GM04503 (cell line): ENCODE measurements around the gene GREB1L.
"Not testable (repeated sequence)": the region's sequence is repeated elsewhere in the genome, so short reads cannot be mapped to it uniquely, and the experiment has no call there.

Experiments used
- DNase-seq: peaks from one replicate; pipeline ENCODE4 v3.0.0-alpha.2; 2012; ENCODE audit warnings: low read depth

The GREB1L gene

DNA sequence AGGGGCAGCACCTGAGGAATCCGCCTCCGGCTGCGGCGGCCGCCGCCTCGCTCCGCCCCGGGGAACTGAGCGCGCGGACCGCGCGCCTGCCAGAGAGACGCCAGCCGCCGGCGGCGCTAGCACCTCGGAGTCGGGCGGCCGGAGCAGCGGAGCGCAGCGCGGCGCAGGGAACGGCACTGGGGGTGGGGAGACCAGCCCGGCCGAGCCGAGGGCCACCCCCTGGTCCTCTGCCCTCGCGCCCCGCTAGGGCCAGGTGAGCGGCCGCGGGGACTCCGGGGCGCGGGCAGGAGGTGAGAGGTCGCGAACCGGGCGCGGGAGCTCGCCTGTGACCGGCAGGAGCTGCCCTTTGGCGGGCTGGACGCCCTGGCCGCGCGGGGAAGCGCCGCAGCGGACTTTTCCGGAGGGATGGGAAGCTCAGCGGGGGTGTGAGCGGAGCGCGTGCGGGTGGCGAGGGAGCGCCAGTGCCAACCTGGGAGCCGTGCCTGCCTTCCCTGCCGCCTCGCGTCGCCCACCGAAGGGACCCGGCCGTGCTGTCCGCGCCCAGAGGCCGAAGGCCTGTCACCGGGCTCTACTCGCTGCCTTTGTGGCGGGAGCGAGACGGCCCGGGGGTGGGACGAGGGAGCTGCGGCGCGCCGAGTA is at the start of gene GREB1L:
TSS of gene GREB1L (plus strand) at position 92 of the 639 bp plus-strand sequence. CDS start 141,287 bp downstream, outside the sequence.
- DNase-seq = no peak

DNA sequence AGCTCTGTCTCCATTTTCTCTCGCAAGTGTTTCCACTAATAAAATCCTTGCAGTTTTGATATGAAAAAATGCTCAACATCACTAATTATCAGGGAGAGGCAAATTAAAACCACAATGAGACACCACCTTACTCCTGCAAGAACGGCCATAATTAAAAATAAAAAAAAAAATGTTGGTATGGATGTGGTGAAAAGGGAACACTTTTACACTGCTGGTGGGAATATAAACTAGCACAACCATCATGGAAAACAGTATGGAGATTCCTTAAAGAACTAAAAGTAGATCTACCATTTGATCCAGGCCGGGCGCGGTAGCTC is 49.8 kb upstream of the GREB1L start:
- no peak for DNase-seq

- DNase-seq = peak; percentile 7
Measured at GRCh38 chr18:21194871-21195771, 46.9 kb upstream of the GREB1L start.

GRCh38 chr18:21196426-21196825 is 45.6 kb upstream of the GREB1L start:
- no peak for DNase-seq

GRCh38 chr18:21203126-21203525 is 38.9 kb upstream of the GREB1L start:
- no peak for DNase-seq

- DNase-seq = no peak
Measured at GRCh38 chr18:21203542-21204241, 38.3 kb upstream of the GREB1L start.

DNA sequence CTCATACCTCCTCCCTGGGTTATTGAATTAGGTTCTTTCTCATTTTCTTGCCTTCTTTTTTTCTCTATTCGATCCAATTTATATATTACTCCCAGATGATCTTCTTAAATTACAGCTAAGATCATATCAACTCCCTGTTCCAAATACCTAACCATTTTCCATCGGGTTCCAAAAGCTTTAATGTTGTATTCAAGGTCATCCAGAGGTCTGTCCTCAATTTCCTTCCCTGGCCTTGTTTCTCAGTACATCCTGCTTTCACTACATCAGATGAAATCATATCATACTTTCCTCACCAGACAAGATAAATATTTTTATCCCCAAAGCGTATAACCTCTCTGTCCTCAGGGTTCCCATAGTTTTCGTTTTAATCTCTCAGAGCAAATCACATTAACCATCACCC is 36.3 kb upstream of the GREB1L start:
- DNase-seq = no peak

DNA sequence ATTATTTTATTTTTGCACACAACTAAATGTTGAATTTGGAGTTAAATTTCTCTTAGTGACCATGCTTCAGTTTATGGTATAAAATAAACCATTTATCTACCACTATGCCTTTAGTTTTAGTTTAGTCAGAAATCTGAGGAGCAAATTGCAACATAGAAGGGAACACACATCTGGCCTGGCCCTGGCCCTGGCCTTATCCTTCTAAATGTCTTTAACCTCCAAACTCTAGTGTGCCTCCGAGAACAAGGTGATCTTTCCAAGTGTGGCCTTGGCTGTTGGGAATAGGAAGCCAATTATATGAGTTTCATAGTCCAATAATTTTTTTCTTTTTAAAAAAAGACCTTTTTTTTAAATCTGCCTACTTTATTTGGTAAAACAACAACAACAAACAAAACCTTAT is 31.8 kb upstream of the GREB1L start:
- no peak for DNase-seq

DNA sequence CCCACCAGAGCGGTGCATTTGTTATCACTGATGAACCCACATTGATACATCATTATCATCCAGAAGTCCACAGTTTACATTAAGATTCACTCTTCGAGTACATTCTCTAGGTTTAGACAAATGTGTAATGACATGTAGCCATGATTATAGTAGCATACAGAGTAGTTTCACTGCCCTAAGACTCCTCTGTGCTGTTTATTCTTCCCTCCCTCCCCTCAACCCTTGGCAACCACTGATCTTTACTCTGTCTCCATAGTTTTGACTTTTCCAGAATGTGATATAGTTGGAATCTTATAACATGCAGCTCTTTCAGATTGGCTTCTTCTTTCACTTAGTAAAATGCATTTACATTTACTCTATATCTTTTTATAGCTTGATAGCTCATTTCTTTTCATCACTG is 31.2 kb upstream of the GREB1L start:
- no peak for DNase-seq

GRCh38 chr18:21214409-21214808 is 27.6 kb upstream of the GREB1L start:
- not testable (repeated sequence) for DNase-seq

DNA sequence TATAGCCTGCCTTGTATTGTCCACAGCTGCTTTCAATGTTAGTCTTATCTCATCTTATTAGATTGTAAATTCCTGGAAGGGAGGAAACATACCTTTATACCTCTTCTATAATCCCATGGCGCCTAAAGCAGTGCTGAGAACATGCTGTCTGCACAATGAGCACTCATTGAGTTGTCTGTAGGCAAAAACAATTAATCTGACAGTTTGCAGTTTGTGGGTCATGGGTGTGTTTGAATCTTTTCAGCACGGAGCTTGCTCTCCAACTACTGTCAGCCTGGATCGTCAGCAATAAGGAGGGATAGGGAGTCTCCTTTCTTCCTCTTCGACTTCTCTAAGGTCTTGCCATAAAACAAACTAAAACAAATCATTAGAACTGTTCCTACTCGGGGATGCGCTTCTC is 26.5 kb upstream of the GREB1L start:
- no peak for DNase-seq

DNA sequence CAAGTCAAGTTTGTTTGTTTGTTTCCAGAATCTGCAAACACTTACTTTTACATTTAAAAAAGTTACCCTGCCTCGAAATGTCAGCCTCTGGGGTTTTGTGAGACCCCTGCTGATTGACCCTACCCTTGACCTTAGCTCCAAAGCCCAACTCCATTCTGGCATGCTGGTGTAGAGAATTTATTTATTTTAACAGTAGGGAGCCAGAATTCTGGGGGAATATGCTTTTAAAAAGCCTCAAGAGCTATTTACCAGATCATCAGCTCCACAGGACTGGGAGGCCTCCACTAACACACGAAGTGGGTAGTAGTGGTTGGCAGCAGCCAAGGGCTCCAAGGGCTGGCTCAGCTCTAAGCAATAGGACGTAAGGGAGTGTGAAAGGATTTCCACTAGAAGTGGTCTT is 23.2 kb upstream of the GREB1L start:
- no peak for DNase-seq

GRCh38 chr18:21230436-21230835 is 11.6 kb upstream of the GREB1L start:
- no peak for DNase-seq

GRCh38 chr18:21241301-21242048 is 557 bp upstream of the GREB1L start:
- no peak for DNase-seq

DNA sequence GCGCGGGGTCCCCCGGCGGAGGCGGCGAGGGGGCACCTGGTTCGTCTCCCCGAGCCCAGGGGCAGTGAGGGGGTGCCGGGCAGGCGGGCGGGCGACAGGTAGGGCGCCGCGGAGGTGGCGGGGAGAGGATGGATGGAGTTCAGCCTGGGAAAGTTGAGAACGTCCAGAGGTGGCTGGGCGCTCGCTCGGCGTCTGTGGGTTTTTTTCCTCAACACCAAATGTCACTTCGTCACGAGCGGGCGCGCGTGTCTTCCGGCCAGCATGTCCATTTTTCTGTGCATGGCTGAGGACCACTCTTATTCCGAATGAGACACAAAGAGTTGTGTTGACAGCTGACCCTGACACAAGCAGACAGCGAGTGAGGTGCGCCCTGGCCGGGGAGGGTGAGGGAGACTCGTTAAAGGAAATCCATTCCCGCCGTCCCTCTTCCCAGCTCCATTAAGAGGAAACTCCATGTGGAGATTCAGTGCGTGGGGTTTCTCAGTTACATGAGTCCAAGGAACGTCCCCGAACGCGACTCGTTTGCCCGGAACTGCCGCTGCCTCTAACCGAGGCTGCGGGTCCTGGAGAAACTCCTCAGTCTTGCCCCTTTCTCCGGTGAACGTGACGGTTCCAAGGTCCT is 859 bp downstream of the GREB1L start:
- no peak for DNase-seq

DNA sequence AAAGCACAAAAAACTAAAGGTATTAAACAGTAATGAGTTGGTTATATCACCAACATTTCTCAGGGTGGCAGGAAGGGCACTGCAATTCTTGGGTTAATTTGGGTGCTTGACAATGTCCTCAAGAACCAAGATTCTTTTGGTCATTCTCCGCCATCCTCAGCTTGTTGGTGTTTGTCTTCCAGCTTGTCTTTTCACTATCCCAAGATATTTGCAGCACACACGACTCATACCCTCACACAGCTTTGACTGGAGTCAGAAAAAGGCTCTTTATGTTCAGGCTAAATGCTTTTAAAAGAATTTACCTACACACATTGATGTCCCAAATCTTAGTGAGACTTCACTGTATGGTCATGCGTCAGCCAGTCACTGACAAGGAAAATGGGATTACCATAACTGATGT is 12.5 kb downstream of the GREB1L start:
- no peak for DNase-seq

- no peak for DNase-seq
Measured at GRCh38 chr18:21255211-21255610, 13.2 kb downstream of the GREB1L start.

DNA sequence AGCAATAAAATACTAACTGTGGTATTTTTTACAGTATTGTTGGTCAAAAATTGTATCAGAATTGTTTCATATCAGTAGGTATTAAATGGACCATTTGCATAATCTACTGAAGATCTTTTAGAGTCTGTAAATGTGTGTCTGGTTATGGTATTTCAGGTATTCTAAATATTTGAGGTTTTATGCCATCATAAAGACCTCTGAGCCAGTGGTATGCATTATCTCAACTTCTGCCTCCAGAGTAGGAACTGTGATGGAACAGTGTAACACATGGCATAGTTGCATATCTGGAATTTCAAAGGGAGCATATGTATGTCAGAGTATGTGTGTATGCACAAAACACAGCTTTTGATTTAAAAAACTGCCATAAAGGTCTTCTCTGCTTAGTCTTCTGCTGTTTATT is 15.4 kb downstream of the GREB1L start:
- DNase-seq = no peak

- DNase-seq = no peak
Measured at GRCh38 chr18:21260621-21261020, 18.6 kb downstream of the GREB1L start.

DNA sequence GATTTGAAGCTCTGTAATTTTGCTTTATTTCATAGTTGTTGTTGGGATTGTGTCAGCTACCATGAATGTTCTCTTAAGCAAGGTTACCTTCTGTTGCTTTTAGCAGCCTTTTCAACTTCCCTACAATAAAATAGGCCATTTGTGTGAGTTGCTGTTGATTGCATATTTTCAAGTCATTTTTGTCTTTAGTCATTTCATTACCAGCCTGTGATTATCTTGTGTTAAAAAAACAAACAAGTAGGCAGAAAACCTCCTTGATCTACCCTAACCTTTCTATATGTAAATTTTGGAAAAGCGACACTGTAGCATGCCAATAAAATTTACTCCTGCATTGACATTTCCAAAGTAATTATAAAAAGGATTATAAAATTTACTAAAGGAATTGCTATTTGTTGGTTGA is 19.3 kb downstream of the GREB1L start:
- DNase-seq = no peak

DNA sequence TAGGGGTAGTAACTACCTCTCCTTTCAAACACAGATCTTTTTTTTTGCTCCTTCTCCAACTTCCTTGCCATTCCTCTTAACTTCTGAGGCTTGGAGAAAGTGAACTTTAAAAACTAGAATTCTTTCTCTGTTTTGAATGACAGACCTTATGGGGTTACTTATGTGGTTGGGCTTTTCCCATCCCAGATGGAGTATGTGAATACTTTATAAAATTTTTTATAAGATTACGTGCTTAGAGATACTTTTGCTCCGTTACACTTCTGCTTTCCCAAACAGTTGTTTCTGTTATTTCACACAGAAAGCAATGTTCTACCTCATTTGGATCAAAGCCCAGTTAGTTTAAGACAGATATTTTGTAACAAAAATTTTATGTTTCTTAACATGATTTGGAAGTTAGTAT is 20.2 kb downstream of the GREB1L start:
- DNase-seq = no peak

GRCh38 chr18:21262979-21263378 is 20.9 kb downstream of the GREB1L start:
- DNase-seq = no peak
